ENCODE measurements around the gene SDK1.
"Not testable (repeated sequence)": the region's sequence is repeated elsewhere in the genome, so short reads cannot be mapped to it uniquely, and the experiment has no call there.

The SDK1 gene

DNA sequence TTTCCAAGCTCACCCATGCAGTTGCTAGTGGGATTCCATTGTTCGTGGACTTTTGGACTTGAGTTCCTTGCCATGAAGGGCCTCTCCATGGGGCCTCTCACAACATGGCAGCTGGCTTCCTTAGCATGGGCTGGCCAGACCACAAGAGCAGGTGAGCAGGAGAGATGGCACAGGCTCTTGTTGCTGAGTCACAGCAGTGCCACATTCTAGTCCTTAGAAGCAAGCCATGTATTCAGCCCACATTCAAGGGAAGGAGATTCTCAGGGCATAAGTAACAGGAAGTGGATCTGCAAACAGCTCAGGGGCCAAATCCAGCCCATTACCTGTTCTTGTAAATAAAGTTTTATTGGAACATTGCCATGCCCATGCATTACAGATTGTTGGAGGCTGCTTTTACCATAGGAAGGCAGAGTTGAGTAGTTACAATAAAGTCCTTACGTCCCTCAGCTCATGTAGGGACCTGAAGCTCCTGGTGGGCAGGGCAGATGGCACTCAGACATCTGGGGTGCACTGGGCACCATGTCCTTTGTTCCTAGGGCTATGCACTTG, 899.6 kb downstream of the SDK1 start:
- no peak for DNase-seq (ENCODE audit: low read depth in 3 of 3)

DNA sequence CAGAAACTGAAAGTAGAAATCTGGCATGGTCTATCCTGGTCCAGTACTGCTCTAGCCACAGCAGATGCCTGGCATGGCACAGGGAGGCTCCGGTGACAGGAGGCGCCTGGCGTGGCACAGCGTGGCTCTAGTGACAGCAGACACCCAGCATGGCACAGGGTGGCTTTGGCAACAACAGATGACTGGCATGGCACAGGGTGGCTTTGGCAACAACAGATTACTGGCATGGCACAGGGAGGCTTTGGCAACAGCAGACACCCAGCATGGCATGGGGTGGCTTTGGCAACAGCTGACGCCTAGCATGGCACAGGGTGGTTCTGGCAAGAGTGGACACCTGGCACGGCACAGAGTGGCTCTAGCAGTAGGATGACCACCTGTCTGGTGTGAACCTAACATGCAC, 900.5 kb downstream of the SDK1 start:
- DNase-seq (ENCODE audit: low read depth in 3 of 3) = no peak

DNA sequence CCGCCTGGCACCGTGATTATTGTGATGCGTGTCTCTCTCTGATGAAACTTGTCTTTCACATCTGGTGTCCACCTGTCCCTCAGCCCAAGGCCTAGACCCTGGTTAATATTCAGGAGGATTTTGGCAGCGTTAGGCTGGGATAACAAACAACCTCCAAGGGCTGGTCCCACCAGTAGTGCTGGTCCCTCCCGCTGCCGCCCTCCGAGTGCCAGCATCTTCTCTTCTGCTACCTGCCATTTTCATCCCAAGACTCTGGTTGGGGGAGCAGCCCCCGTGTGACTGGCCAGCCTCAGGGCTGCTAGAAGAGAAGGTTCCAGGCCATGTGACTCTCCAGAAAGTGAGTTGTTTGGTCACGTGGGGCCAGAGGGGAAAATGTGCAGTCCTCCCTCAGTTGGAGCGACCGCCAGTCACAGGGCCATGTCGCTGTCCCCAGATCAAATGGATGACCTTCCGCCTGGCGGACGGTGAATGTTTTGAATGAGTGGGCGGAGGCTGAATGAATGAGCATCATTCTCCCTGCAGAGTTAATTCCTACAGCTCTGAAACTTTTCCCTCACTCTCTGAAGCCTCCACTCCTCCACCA, 901.2 kb downstream of the SDK1 start:
- DNase-seq (ENCODE audit: low read depth in 3 of 3) = no peak

- DNase-seq (ENCODE audit: low read depth in 3 of 3) = no peak
Measured at GRCh38 chr7:4202954-4203353, 901.9 kb downstream of the SDK1 start.

GRCh38 chr7:4203626-4204512, 902.8 kb downstream of the SDK1 start:
- no peak for DNase-seq (ENCODE audit: low read depth in 3 of 3)

DNA sequence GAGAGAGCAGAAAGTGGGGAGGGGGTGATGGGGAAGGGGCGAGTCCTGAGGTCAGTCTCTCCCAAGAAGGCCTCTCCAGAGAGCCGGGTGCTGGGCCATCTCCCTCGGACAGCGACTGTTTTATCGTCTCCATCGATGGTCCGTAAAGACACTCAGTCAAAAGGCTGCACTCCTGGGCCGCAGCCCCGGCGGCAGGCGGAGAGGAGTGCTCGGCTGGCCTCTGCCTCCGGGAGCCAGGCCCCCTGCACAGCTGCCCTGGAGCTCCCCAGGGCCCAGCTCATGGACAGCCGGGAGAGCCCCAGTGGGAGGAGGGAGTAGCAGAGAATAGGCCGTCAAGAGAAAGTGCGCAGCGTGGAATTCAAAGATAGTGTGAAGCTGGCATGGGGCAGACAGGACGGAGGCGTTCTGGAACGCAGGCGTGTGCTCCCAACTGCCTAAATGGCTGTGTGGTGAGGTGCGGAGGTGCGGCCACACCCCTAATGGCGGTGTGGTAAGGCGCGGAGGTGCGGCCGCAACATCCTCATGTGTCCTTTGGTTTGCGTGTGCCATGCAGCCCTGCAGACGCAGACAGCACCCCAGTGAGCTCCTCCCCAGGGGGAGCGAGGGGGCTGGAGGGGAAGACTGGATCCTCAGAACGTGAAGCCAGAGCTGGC, 903.6 kb downstream of the SDK1 start:
- DNase-seq (ENCODE audit: low read depth in 3 of 3) = peak; percentile 13 to 34 (median 15)

DNA sequence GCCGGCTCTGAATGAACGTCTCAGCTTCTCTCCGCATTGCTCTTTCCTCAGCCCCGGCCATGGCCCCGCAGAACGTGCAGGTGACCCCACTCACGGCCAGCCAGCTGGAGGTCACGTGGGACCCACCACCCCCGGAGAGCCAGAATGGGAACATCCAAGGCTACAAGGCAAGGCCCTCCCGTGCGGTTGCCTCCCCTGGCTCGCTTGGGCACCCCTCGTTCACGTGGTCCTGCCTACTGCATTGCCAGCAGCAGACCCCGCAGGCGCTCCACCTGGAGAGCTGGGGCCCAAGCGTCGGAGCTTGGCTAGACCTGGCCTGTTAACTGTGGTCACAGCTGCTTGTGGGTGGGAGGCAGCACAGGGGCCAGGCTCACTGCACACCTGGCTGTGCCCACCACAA, 904.8 kb downstream of the SDK1 start:
- no peak for DNase-seq (ENCODE audit: low read depth in 3 of 3)

DNA sequence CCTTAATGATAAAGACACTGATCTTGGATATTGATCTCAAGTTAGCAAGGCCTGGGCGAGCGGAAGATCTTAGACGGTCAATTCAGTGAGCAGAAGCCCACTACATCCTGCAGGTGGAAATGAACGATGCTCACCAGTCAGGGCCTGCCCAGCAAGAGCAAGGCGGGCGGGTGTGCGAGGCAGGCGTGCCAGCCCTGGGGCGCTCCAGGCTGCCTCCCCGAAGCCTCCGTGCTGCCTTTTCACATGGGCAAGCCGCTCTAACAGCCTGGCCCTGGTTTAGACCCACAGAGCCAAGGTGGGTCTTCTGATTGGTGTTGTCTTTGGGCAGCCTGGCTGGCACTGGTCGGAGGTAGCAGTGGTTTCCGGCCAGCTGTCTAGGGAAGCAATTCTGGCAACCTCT, 906.0 kb downstream of the SDK1 start:
- no peak for DNase-seq (ENCODE audit: low read depth in 3 of 3)

- DNase-seq (ENCODE audit: low read depth in 3 of 3) = no peak
Measured at GRCh38 chr7:4208086-4208485, 907.0 kb downstream of the SDK1 start.

- DNase-seq (ENCODE audit: low read depth in 3 of 3) = no peak
Measured at GRCh38 chr7:4208586-4208985, 907.5 kb downstream of the SDK1 start.

DNA sequence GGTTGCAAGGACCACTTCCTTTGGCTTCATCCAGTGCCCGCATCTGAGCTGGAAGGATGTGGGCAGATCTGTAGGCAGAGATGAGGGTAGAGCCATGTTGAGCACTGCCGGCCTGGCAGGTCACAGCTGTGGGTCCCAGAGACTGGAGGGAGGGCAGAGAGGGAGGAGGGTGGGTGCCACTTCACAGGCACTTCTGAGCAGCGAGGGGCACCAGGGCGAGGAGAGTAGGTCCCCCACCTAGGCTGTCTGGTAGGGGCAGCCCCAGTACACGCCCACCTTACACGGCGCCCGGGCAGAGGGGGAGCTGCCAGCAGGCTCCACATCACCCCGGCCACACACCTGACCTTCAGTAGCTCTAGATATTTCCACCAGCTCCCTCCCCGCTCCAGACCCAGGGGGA, 908.1 kb downstream of the SDK1 start:
- no peak for DNase-seq (ENCODE audit: low read depth in 3 of 3)

GRCh38 chr7:4209966-4210365, 908.9 kb downstream of the SDK1 start:
- DNase-seq (ENCODE audit: low read depth in 3 of 3) = no peak

DNA sequence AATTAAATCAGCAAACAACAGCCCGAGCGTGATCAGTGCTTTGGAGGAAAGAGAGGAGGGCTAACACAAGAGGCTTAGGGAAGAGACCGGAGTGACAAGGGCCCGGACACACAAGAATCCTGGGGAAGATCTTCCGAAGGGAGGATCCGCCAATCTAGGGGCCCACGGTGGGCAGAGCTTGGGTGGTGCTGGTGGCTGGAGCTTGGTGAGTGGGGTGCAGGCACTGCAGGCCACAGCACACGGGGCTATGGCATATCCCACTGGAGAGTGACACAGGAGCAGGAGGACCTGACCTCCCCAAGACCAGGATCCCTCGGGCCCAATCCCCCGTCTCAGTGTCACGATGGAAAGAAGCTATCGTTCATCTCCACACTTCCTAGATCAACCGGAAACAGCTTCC, 909.8 kb downstream of the SDK1 start:
- DNase-seq (ENCODE audit: low read depth in 3 of 3) = no peak

GRCh38 chr7:4211261-4211660, 910.2 kb downstream of the SDK1 start:
- no peak for DNase-seq (ENCODE audit: low read depth in 3 of 3)

DNA sequence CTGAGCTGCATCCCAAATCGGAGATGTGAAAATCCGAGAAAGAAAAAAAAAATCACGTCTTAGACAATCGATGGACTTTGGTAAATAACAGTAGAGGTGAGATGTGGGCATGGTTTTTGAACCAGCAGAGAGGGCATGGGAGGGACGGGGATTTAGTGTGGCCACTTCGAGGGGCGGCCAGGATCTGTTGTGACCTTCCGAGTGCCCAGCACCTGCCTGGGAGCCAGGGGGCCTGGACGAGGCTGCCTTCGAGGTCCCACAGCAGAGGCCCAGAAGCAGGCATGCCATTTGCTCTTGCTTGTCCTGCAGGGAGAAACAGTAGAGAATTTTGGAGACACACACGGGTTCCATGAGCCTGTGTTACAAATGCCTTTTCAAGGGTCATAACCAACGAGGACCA, 911.3 kb downstream of the SDK1 start:
- DNase-seq (ENCODE audit: low read depth in 3 of 3) = no peak

- DNase-seq (ENCODE audit: low read depth in 3 of 3) = no peak
Measured at GRCh38 chr7:4214291-4215155, 913.5 kb downstream of the SDK1 start.

- DNase-seq (ENCODE audit: low read depth in 3 of 3) = no peak
Measured at GRCh38 chr7:4215176-4215720, 914.2 kb downstream of the SDK1 start.

- no peak for DNase-seq (ENCODE audit: low read depth in 3 of 3)
Measured at GRCh38 chr7:4216016-4216415, 915.0 kb downstream of the SDK1 start.

- DNase-seq (ENCODE audit: low read depth in 3 of 3) = not testable (repeated sequence)
Measured at GRCh38 chr7:4217126-4217660, 916.1 kb downstream of the SDK1 start.

GRCh38 chr7:4218481-4218880, 917.4 kb downstream of the SDK1 start:
- DNase-seq (ENCODE audit: low read depth in 3 of 3) = no peak

DNA sequence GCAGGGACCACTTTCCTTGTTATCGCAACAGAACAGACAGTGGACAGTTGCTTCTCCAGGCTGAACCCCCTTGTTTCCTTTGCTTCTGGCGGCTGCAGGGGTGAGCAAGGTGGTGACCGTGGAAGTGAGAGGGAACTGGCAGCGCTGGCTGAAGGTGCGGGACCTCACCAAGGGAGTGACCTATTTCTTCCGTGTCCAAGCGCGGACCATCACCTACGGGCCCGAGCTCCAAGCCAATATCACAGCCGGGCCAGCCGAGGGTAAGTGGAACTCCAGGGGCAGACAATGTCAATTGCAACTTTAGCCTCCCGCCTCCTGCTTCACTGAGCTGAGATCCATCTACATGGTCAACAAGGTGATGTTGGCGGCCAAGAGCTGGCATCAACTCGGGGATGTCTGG, 919.0 kb downstream of the SDK1 start:
- no peak for DNase-seq (ENCODE audit: low read depth in 3 of 3)
